OCI-LY1 (cell line): Measurements from ENCODE around the gene CACNA1B.

Experiments
- EZH2 ChIP-seq: fragments of 200-600 bp; sonication (generic), shearing (Covaris generic); IDR thresholded peaks from 2 replicates; pipeline ENCODE4 v1.8.0; 2017; ENCODE audit warnings: borderline replicate concordance, mixed run types, mild to moderate bottlenecking, antibody characterized with exemption, low read length, moderate library complexity, mixed read lengths
- TF ChIP-seq, protein P1 (sequence below): fragments of 200-600 bp; sonication (generic), shearing (Covaris generic); IDR thresholded peaks from 2 replicates; pipeline ENCODE4 v1.5.1; 2017; ENCODE audit warnings: mild to moderate bottlenecking, antibody characterized with exemption, low read length, moderate library complexity, mixed read lengths

DNA sequence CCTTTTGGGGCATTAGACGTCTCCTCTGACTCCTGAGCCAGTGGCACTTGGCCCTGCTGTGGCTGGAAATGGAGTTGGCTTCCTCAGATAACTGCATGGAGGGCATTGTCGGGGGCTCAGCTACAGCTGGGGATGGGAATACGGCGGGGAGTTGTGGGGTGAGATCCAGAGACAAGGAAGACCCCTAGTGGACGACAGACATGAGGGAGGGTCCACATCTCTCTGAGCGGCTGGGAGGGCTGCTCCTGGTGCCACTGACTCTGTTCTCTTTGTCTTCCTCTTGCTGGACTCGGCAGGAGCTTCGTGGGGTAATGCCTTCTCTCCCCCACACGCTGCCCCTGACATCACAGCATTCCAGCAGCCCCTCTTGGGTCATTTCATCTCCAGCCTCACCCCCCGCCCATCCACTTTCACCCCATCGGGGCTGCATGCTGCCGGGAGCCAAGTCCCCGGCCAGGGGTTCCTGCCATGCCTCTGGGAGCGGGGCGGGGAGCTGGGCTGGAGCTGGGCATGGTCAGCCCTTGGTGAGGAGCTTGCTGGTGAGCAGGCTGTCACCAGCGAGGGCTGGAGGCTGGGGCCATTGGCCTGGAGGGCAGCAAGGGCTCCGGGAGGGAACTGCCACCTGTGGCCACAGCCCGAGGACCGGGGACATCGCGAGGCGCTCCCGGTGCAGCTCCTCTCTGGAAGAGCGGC, 172.3 kb downstream of the CACNA1B start:
- TF ChIP-seq, protein P1, sequence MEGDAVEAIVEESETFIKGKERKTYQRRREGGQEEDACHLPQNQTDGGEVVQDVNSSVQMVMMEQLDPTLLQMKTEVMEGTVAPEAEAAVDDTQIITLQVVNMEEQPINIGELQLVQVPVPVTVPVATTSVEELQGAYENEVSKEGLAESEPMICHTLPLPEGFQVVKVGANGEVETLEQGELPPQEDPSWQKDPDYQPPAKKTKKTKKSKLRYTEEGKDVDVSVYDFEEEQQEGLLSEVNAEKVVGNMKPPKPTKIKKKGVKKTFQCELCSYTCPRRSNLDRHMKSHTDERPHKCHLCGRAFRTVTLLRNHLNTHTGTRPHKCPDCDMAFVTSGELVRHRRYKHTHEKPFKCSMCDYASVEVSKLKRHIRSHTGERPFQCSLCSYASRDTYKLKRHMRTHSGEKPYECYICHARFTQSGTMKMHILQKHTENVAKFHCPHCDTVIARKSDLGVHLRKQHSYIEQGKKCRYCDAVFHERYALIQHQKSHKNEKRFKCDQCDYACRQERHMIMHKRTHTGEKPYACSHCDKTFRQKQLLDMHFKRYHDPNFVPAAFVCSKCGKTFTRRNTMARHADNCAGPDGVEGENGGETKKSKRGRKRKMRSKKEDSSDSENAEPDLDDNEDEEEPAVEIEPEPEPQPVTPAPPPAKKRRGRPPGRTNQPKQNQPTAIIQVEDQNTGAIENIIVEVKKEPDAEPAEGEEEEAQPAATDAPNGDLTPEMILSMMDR, result no peak
- TF ChIP-seq EZH2, result no peak
